KMS-11 (cell line): Measurements from ENCODE around the gene SPATA6L.

Experiments used
- H2AFZ ChIP-seq: fragments of 200-600 bp; sonication (generic); 2 replicates; pipeline ENCODE4 v1.6.1; 2016; ENCODE audit warnings: antibody characterized with exemption, mixed run types, low read depth
- H3K27ac ChIP-seq: fragments of 200-600 bp; sonication (generic); 2 replicates; pipeline ENCODE4 v1.6.1; 2016; ENCODE audit warnings: mild to moderate bottlenecking, mixed run types
- H3K27me3 ChIP-seq: fragments of 200-600 bp; sonication (generic); 2 replicates; pipeline ENCODE4 v1.6.1; 2017; ENCODE audit warnings: mild to moderate bottlenecking, low read depth, mixed run types, moderate library complexity; ENCODE audit not compliant: insufficient read depth
- H3K36me3 ChIP-seq: fragments of 200-600 bp; sonication (generic); 2 replicates; pipeline ENCODE4 v1.6.1; 2017; ENCODE audit warnings: mild to moderate bottlenecking, mixed run types; ENCODE audit not compliant: insufficient read depth
- H3K4me1 ChIP-seq: fragments of 200-600 bp; sonication (generic); 2 replicates; pipeline ENCODE4 v1.6.1; 2016; ENCODE audit warnings: mild to moderate bottlenecking, low read depth, mixed run types; ENCODE audit not compliant: poor library complexity, severe bottlenecking
- H3K4me2 ChIP-seq: fragments of 200-600 bp; sonication (generic); 2 replicates; pipeline ENCODE4 v1.7.0; 2016; ENCODE audit warnings: mild to moderate bottlenecking, mixed run types
- H3K4me3 ChIP-seq: fragments of 200-600 bp; sonication (generic); IDR thresholded peaks from 2 replicates; pipeline ENCODE4 v1.6.1; 2017; ENCODE audit warnings: low read depth, low read length, mixed read lengths; ENCODE audit not compliant: insufficient read depth
- H3K79me2 ChIP-seq: fragments of 200-600 bp; sonication (generic); 2 replicates; pipeline ENCODE4 v1.6.1; 2016; ENCODE audit warnings: low read depth, mixed run types; ENCODE audit not compliant: insufficient read depth
- H3K9ac ChIP-seq: fragments of 200-600 bp; sonication (generic); 2 replicates; pipeline ENCODE4 v1.6.1; 2016; ENCODE audit warnings: mild to moderate bottlenecking, mixed run types
- H4K20me1 ChIP-seq: fragments of 200-600 bp; sonication (generic); 2 replicates; pipeline ENCODE4 v1.6.1; 2016; ENCODE audit warnings: mild to moderate bottlenecking, mixed run types; ENCODE audit not compliant: insufficient read depth
- CTCF ChIP-seq: fragments of 200-600 bp; sonication (generic); conservative IDR thresholded peaks from 2 replicates; pipeline ENCODE4 v1.6.1; 2017; ENCODE audit warnings: low read depth, mild to moderate bottlenecking, antibody characterized with exemption, low read length, moderate library complexity, mixed read lengths

Gene SPATA6L

GRCh38 chr9:4555236-4555635 is 111.0 kb downstream of the SPATA6L start:
- Histone ChIP-seq H3K79me2 (no peaks in the 10 kb centered on the region), H3K4me3 (no peak overlapping the region), H3K4me2 (no peak overlapping the region), H3K9ac (no peak overlapping the region), H2AFZ (no peak overlapping the region), H4K20me1 (no peaks in the 10 kb centered on the region), H3K27me3 (no peaks in the 10 kb centered on the region), H3K36me3 (no peaks in the 10 kb centered on the region), H3K4me1 (no peaks in the 10 kb centered on the region), H3K27ac (no peak overlapping the region)
- TF ChIP-seq CTCF, result no peak

- H3K27me3 ChIP-seq, result no peaks in the 10 kb centered on the region
- no peaks in the 10 kb centered on the region for H3K36me3 ChIP-seq
- no peak for TF ChIP-seq CTCF
- H3K4me2 ChIP-seq, result no peak overlapping the region
- H3K27ac ChIP-seq, result no peak overlapping the region
- no peaks in the 10 kb centered on the region for H4K20me1 ChIP-seq
- no peak overlapping the region for H3K9ac ChIP-seq
- no peaks in the 10 kb centered on the region for H3K79me2 ChIP-seq
- H3K4me1 ChIP-seq, result no peaks in the 10 kb centered on the region
- no peak overlapping the region for H2AFZ ChIP-seq
- no peak overlapping the region for H3K4me3 ChIP-seq
Observed at GRCh38 chr9:4553951-4554381, 112.3 kb downstream of the SPATA6L start.

GRCh38 chr9:4550777-4551484 is 115.3 kb downstream of the SPATA6L start:
- Histone ChIP-seq H3K4me3 (no peak overlapping the region), H3K9ac (no peak overlapping the region), H3K27me3 (no peaks in the 10 kb centered on the region), H3K79me2 (no peaks in the 10 kb centered on the region), H3K4me2 (no peak overlapping the region), H3K27ac (no peak overlapping the region), H2AFZ (no peak overlapping the region), H3K4me1 (no peaks in the 10 kb centered on the region), H3K36me3 (no peaks in the 10 kb centered on the region), H4K20me1 (no peaks in the 10 kb centered on the region)
- TF ChIP-seq CTCF, result no peak

GRCh38 chr9:4549751-4550295 is 116.5 kb downstream of the SPATA6L start:
- no peaks in the 10 kb centered on the region for H3K36me3 ChIP-seq
- no peak overlapping the region for H3K27ac ChIP-seq
- H3K27me3 ChIP-seq, result no peaks in the 10 kb centered on the region
- no peak overlapping the region for H2AFZ ChIP-seq
- no peak overlapping the region for H3K4me2 ChIP-seq
- TF ChIP-seq CTCF, result no peak
- H3K9ac ChIP-seq, result no peak overlapping the region
- H3K79me2 ChIP-seq, result no peaks in the 10 kb centered on the region
- no peak overlapping the region for H3K4me3 ChIP-seq
- no peaks in the 10 kb centered on the region for H4K20me1 ChIP-seq
- no peaks in the 10 kb centered on the region for H3K4me1 ChIP-seq
